Kidney (tissue), 14 donors: Measurements from ENCODE around the gene B3GLCT. TPM values are rescaled to one million over a fixed set of nuclear protein-coding genes. Genes with fewer than 3 reads are reported as not detected.

Experiments
- DNase-seq, 5 donors: peaks; one replicate each; pipeline ENCODE4 v3.0.0-alpha.2; 2013 to 2020
- FAIRE-seq: peaks from 2 replicates; lab custom pipeline; 2012; peaks lifted over from hg19 to GRCh38; lab: Jason Lieb, UNC
- H3K27ac ChIP-seq, 2 donors: one replicate each; pipeline ENCODE4 v1.7.0; 2013; ENCODE audit warnings: low read depth in 2 of 2, low read length in 2 of 2, inconsistent platforms in 1 of 2
- H3K27me3 ChIP-seq: one replicate; pipeline ENCODE4 v1.7.1; 2013; ENCODE audit warnings: low read length, inconsistent platforms; ENCODE audit not compliant: control insufficient read depth, insufficient read depth
- H3K36me3 ChIP-seq, 3 donors: one replicate each; pipeline versions ENCODE4 v1.7.0 to v1.7.1; 2013; ENCODE audit warnings: low read length in 3 of 3, control low read depth in 1 of 3, inconsistent platforms in 1 of 3; ENCODE audit not compliant: insufficient read depth in 3 of 3, control insufficient read depth in 2 of 3
- H3K4me1 ChIP-seq, 3 donors: one replicate each; pipeline versions ENCODE4 v1.7.0 to v1.7.1; 2013; ENCODE audit warnings: low read length in 3 of 3, inconsistent platforms in 1 of 3, low read depth in 1 of 3; ENCODE audit not compliant: control insufficient read depth in 2 of 3, insufficient read depth in 2 of 3
- H3K4me3 ChIP-seq, 3 donors: one replicate each; pipeline versions ENCODE4 v1.7.0 to v1.8.1; 2013; ENCODE audit warnings: low read length in 3 of 3, control low read depth in 1 of 3, inconsistent platforms in 1 of 3
- H3K9ac ChIP-seq, 3 donors: one replicate each; pipeline versions ENCODE4 v1.7.0 to v1.7.1; 2013; ENCODE audit warnings: low read length in 3 of 3, control low read depth in 1 of 3, inconsistent platforms in 1 of 3
- H3K9me3 ChIP-seq, 3 donors: one replicate each; pipeline versions ENCODE4 v1.7.0 to v1.7.1; 2013; ENCODE audit warnings: low read length in 3 of 3, control low read depth in 1 of 3, inconsistent platforms in 1 of 3; ENCODE audit not compliant: control insufficient read depth in 2 of 3, insufficient read depth in 1 of 3
- CTCF ChIP-seq: IDR thresholded peaks from 3 replicates; pipeline ENCODE4 v1.5.1; 2012; ENCODE audit warnings: mild to moderate bottlenecking, moderate library complexity, borderline replicate concordance; ENCODE audit not compliant: insufficient read depth; ENCODE audit errors: extremely low read depth
- intact Hi-C: fragments of 100-400 bp; cut with DNase I; formaldehyde crosslinking; loops from one replicate; pipeline ENCODE4 v1.11.1; 2022
- polyA plus RNA-seq: library from polyadenylated mRNA; stranded (reverse); fragments of 350-450 nt; fragmentation: Illumina TruSeq; extraction: RNeasy Lipid Tissue Mini Kit (QIAGEN cat#74804); gene quantifications from one replicate; pipeline ENCODE4 v1.2.3, GENCODE V29; 2014; ENCODE audit warnings: low read depth, low replicate concordance; ENCODE audit not compliant: insufficient read depth
- total RNA-seq: library from RNA; stranded (reverse); fragmentation: NEBNext Ultra II Directional; extraction: Animal tissue kit (Norgen Biotek cat#: 25700); gene quantifications from one replicate; pipeline ENCODE4 v1.2.1, GENCODE V29; 2021
- donor health status: control.
- donor health status: control.
- donor health status: control.
- donor health status: control.
- donor health status: control.
- donor health status: DM: yes; HTN: yes; CAD: no.
- donor health status: Normal renal cell carcinoma (clear cell type).

B3GLCT gene
- total and polyA plus RNA-seq, 2 donors from 2014 or later: 5.9 to 7.7 TPM

- Histone ChIP-seq H3K4me1 (no peaks in the 10 kb centered on the region), H3K9ac (no peak overlapping the region), H3K36me3 (no peaks in the 10 kb centered on the region), H3K9me3 (no peaks in the 10 kb centered on the region), H3K4me3 (no peak overlapping the region), H3K27ac (no peak overlapping the region), H3K27me3 (no peaks in the 10 kb centered on the region)
- intact Hi-C loops: no loop called here
- FAIRE-seq: no peak
- DNase-seq: no peak
- TF ChIP-seq CTCF: no peak
Observed at GRCh38 chr13:31346891-31347290, 147.1 kb downstream of the B3GLCT start.

GRCh38 chr13:31349156-31349555 lies 149.4 kb downstream of the B3GLCT start:
- Histone ChIP-seq H3K4me3 (no peak overlapping the region), H3K27ac (no peak overlapping the region), H3K36me3 (no peaks in the 10 kb centered on the region), H3K27me3 (no peaks in the 10 kb centered on the region), H3K9ac (no peak overlapping the region), H3K4me1 (no peaks in the 10 kb centered on the region), H3K9me3 (no peaks in the 10 kb centered on the region)
- DNase-seq (no peak), FAIRE-seq (no peak)
- intact Hi-C loops: no loop called here
- TF ChIP-seq CTCF: no peak

- Histone ChIP-seq H3K27me3 (no peaks in the 10 kb centered on the region), H3K4me1 (no peaks in the 10 kb centered on the region), H3K27ac (no peak overlapping the region), H3K9me3 (no peaks in the 10 kb centered on the region), H3K4me3 (no peak overlapping the region), H3K9ac (no peak overlapping the region), H3K36me3 (no peaks in the 10 kb centered on the region)
- intact Hi-C loops: no loop called here
- DNase-seq (no peak), FAIRE-seq (no peak)
- TF ChIP-seq CTCF: no peak
Observed at GRCh38 chr13:31350560-31350959, 150.8 kb downstream of the B3GLCT start.

- no peak overlapping the region for H3K4me3 ChIP-seq
- DNase-seq (no peak), FAIRE-seq (no peak)
- H3K9me3 ChIP-seq: no peaks in the 10 kb centered on the region
- no peaks in the 10 kb centered on the region for H3K36me3 ChIP-seq
- intact Hi-C loops: no loop called here
- no peaks in the 10 kb centered on the region for H3K4me1 ChIP-seq
- no peak overlapping the region for H3K27ac ChIP-seq
- H3K27me3 ChIP-seq: no peaks in the 10 kb centered on the region
- no peak for TF ChIP-seq CTCF
- no peak overlapping the region for H3K9ac ChIP-seq
Observed at GRCh38 chr13:31351376-31351775, 151.6 kb downstream of the B3GLCT start.
